H1 (cell line): ENCODE measurements around the gene PACSIN1. TPM values are rescaled to one million over a fixed set of nuclear protein-coding genes. Genes with fewer than 3 reads are reported as not detected.

Source experiments
- ASH2L ChIP-seq: fragments of 200-600, 300-600 bp; sonication (generic); IDR thresholded peaks from one replicate; pipeline ENCODE4 v1.7.1; 2017; ENCODE audit warnings: low read length
- ATF2 ChIP-seq: IDR thresholded peaks from 2 replicates; pipeline ENCODE4 v1.6.1; 2012; ENCODE audit warnings: low read length, inconsistent platforms
- CBX5 ChIP-seq: fragments of 300-800, 300-1000 bp; sonication (generic); IDR thresholded peaks from 2 replicates; pipeline ENCODE4 v1.7.1; 2016; ENCODE audit warnings: antibody characterized with exemption, low read length, low read depth
- CHD7 ChIP-seq: fragments of 300-600 bp; sonication (generic); IDR thresholded peaks from 2 replicates; pipeline ENCODE4 v1.7.1; 2012; ENCODE audit warnings: low read length, moderate library complexity, mild to moderate bottlenecking, inconsistent platforms; ENCODE audit not compliant: insufficient replicate concordance
- EP300 ChIP-seq, 2 experiments: IDR thresholded peaks; 1 replicate in 1 of 2; 2 replicates in 1 of 2; pipeline ENCODE4 v1.6.1; 2011 to 2012; ENCODE audit warnings: low read depth in 2 of 2, low read length in 2 of 2, mild to moderate bottlenecking in 2 of 2, borderline replicate concordance in 1 of 2, inconsistent platforms in 1 of 2, moderate library complexity in 1 of 2
- JUN ChIP-seq: IDR thresholded peaks from 2 replicates; pipeline ENCODE4 v1.6.1; 2011; ENCODE audit warnings: low read depth, mild to moderate bottlenecking, improper control_type of control experiment, low read length
- RBBP5 ChIP-seq: IDR thresholded peaks from 2 replicates; pipeline ENCODE4 v1.7.1; 2012; ENCODE audit warnings: low read depth, mild to moderate bottlenecking, inconsistent platforms, low read length, moderate library complexity, borderline replicate concordance
- TBP ChIP-seq: IDR thresholded peaks from 2 replicates; pipeline ENCODE4 v1.6.1; 2011; ENCODE audit warnings: low read depth, low read length, improper control_type of control experiment
- polyA plus RNA-seq, 7 experiments: library from polyadenylated mRNA; depleted of rRNA in 3 of 7; stranded (reverse) in 5 of 7; unstranded in 2 of 7; fragments of >200 nt in 5 of 7; fragments of 200-250 nt in 2 of 7; gene quantifications; 1 replicate in 5 of 7; 2 replicates in 1 of 7; 4 replicates in 1 of 7; pipeline versions ENCODE4 v1.2.1 to v1.2.3, GENCODE V29; 2011 to 2013; ENCODE audit warnings: missing spikeins in 2 of 7, mixed read lengths in 2 of 7
- total RNA-seq: library from RNA; stranded (reverse); fragmentation: NEBNext Ultra II Directional; extraction: Animal tissue kit (Norgen Biotek cat#: 25700); gene quantifications from 2 replicates; pipeline ENCODE4 v1.2.1, GENCODE V29; 2021

PACSIN1 gene
- total and polyA plus RNA-seq, 2 of the 8 experiments (the other 6 are each of a cell fraction or from before 2014, with no cell fraction given) = 5.9 to 11.1 TPM

GRCh38 chr6:34511214-34511914, 45.5 kb downstream of the PACSIN1 start (continued):
- TF ChIP-seq CBX5 (no peak), ATF2 (no peak), RBBP5 (no peak), ASH2L (no peak), CHD7 (no peak), TBP (no peak), JUN (no peak), EP300 (IDR thresholded peaks at IDR 0.05; ENCODE audit: borderline replicate concordance in 1 of 2, low read depth in 2 of 2, low read length in 2 of 2) (no peak)
